HepG2 (cell line): Measurements from ENCODE around the gene KDM1B. TPM values are rescaled to one million over a fixed set of nuclear protein-coding genes. Genes with fewer than 3 reads are reported as not detected.

Experiments
- FOSL1 ChIP-seq: sonication (generic); formaldehyde crosslinking; IDR thresholded peaks from 2 replicates; pipeline ENCODE4 v1.9.0; 2021; ENCODE audit warnings: missing genetic modification reagents, borderline replicate concordance
- NFIB ChIP-seq: sonication (generic); formaldehyde crosslinking; IDR thresholded peaks from 2 replicates; pipeline ENCODE4 v1.9.0; 2021; ENCODE audit warnings: missing genetic modification reagents, mild to moderate bottlenecking, borderline replicate concordance
- NFKBIZ ChIP-seq: IDR thresholded peaks from 2 replicates; pipeline ENCODE4 v1.6.1; 2018; ENCODE audit warnings: missing genetic modification reagents, missing compliant biosample characterization
- SMAD1 ChIP-seq: sonication (generic); formaldehyde crosslinking; IDR thresholded peaks from 2 replicates; pipeline ENCODE4 v1.4.0; 2020; ENCODE audit warnings: missing genetic modification reagents, low read depth, mild to moderate bottlenecking, borderline replicate concordance
- ZKSCAN1 ChIP-seq: fragments of 150-350 bp; IDR thresholded peaks from 2 replicates; pipeline ENCODE4 v1.6.1; 2014; ENCODE audit warnings: low read length
- ZNF292 ChIP-seq: sonication (generic); formaldehyde crosslinking; IDR thresholded peaks from 2 replicates; pipeline ENCODE4 v1.8.1; 2022; ENCODE audit warnings: mild to moderate bottlenecking, low read depth, missing genetic modification reagents, borderline replicate concordance
- ZNF556 ChIP-seq: sonication (generic); formaldehyde crosslinking; IDR thresholded peaks from 2 replicates; pipeline ENCODE4 v1.4.0; 2020; ENCODE audit warnings: mild to moderate bottlenecking, missing genetic modification reagents, borderline replicate concordance
- ZNF788 ChIP-seq: sonication (generic); formaldehyde crosslinking; IDR thresholded peaks from 2 replicates; pipeline ENCODE4 v1.5.0; 2020; ENCODE audit warnings: mild to moderate bottlenecking, missing genetic modification reagents, borderline replicate concordance
- ZNF790 ChIP-seq: sonication (generic); formaldehyde crosslinking; IDR thresholded peaks from 2 replicates; pipeline ENCODE4 v1.8.0; 2022; ENCODE audit warnings: missing genetic modification reagents, mild to moderate bottlenecking, borderline replicate concordance
- polyA plus RNA-seq, 8 experiments: library from polyadenylated mRNA; depleted of rRNA in 3 of 8; stranded (reverse) in 7 of 8; unstranded in 1 of 8; fragments of >200 nt; fragmentation: Illumina TruSeq in 4 of 8; extraction: Trizol in 4 of 8; gene quantifications; 2 replicates each; pipeline versions ENCODE4 v1.2.1 to v1.2.3, GENCODE V29; 2011 to 2016; ENCODE audit warnings: low read depth in 4 of 8, missing spikeins in 1 of 8, mixed read lengths in 1 of 8; ENCODE audit not compliant: insufficient read depth in 1 of 8
- total RNA-seq, 5 experiments: library from RNA; depleted of rRNA; stranded (reverse); fragments of >200 nt; fragmentation: Illumina TruSeq; extraction: Trizol; gene quantifications; 2 replicates each; pipeline ENCODE4 v1.2.3, GENCODE V29; 2016; ENCODE audit warnings: low read depth in 1 of 5
- TF ChIP-seq, protein P1 (sequence below): sonication (generic); formaldehyde crosslinking; IDR thresholded peaks from 2 replicates; pipeline ENCODE4 v1.4.0; 2020; ENCODE audit warnings: low read depth, mild to moderate bottlenecking, missing genetic modification reagents
- TF ChIP-seq, protein P2 (sequence below): sonication (generic); formaldehyde crosslinking; IDR thresholded peaks from 2 replicates; pipeline ENCODE4 v1.5.0; 2020; ENCODE audit warnings: missing genetic modification reagents
- TF ChIP-seq, protein P3 (sequence below): sonication (generic); formaldehyde crosslinking; IDR thresholded peaks from 2 replicates; pipeline ENCODE4 v1.5.0; 2020; ENCODE audit warnings: missing genetic modification reagents
- TF ChIP-seq, protein P4 (sequence below): IDR thresholded peaks from 2 replicates; pipeline ENCODE4 v1.6.1; 2016; ENCODE audit warnings: low read depth, missing genetic modification reagents, missing compliant biosample characterization
- TF ChIP-seq, protein P5 (sequence below): sonication (generic); formaldehyde crosslinking; IDR thresholded peaks from 2 replicates; pipeline ENCODE4 v1.5.1; 2020; ENCODE audit warnings: missing genetic modification reagents, mild to moderate bottlenecking, borderline replicate concordance
- TF ChIP-seq, protein P6 (sequence below): sonication (generic); formaldehyde crosslinking; IDR thresholded peaks from 2 replicates; pipeline ENCODE4 v1.8.1; 2022; ENCODE audit warnings: mild to moderate bottlenecking, missing genetic modification reagents

Gene KDM1B
- total and polyA plus RNA-seq, 2 of the 13 experiments (the other 11 are each of a cell fraction or from before 2014, with no cell fraction given) = 9.8 to 13.2 TPM

DNA sequence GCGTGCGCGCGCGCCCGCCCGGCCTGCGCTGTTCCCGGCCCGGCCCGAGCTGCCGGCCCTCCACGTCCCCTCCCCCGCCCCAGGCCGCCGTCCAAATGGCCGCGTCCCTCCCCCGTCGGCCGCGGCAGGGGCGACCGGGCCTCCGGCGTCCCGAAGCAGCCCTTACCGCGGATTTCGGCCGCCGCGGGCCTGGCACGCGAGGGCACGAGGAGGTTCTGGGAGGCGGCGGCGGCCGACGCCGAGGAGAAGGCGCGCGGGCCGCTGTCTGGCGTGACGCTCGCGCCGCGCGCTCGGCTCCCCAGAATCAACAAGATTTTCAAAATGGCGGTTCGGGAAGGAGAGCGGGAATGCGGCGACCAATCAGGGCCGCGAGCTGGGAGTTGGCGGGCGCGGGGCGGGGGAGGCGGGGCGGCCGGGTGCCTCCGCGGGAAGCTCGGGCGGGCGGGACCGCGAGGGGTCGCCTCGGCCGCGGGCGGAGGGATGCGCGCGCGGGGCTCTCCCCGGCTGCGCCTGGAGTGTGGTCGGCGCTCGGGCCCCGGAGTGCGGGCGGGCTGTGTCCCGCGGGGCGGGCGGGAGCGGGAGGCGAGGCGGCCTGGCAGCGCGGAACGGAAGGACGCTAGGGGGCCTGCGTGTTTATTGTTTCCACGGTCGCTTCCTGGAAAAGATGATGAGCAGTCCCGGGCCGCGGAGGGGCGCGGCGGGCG lies 109.1 kb downstream of the KDM1B start, which contains the start of gene DEK (continued):
- TF ChIP-seq, protein P1, sequence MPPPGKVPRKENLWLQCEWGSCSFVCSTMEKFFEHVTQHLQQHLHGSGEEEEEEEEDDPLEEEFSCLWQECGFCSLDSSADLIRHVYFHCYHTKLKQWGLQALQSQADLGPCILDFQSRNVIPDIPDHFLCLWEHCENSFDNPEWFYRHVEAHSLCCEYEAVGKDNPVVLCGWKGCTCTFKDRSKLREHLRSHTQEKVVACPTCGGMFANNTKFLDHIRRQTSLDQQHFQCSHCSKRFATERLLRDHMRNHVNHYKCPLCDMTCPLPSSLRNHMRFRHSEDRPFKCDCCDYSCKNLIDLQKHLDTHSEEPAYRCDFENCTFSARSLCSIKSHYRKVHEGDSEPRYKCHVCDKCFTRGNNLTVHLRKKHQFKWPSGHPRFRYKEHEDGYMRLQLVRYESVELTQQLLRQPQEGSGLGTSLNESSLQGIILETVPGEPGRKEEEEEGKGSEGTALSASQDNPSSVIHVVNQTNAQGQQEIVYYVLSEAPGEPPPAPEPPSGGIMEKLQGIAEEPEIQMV = peak; percentile 65; the same call in 1 of the 2 replicates
- 0 out of 2 replicates have a peak, but pooled peaks have one; percentile 10 for TF ChIP-seq ZNF788 (CRISPR knock-in tag)
- TF ChIP-seq, protein P2, sequence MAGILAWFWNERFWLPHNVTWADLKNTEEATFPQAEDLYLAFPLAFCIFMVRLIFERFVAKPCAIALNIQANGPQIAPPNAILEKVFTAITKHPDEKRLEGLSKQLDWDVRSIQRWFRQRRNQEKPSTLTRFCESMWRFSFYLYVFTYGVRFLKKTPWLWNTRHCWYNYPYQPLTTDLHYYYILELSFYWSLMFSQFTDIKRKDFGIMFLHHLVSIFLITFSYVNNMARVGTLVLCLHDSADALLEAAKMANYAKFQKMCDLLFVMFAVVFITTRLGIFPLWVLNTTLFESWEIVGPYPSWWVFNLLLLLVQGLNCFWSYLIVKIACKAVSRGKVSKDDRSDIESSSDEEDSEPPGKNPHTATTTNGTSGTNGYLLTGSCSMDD (CRISPR knock-in tag) = no peak
- no peak for TF ChIP-seq FOSL1
- no peak; the same call in 1 of the 2 replicates for TF ChIP-seq ZNF556
- TF ChIP-seq, protein P3, sequence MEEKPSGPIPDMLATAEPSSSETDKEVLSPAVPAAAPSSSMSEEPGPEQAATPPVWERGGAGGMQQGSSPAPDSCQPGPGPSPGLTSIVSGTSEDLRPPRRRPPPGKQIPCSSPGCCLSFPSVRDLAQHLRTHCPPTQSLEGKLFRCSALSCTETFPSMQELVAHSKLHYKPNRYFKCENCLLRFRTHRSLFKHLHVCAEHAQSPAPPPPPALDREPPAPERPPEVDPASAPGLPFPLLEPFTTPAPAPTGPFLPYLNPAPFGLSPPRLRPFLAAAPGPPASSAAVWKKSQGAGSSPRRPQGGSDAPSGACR (CRISPR knock-in tag) = no peak
- peak; percentile 81; the same call in 1 of the 2 replicates for TF ChIP-seq SMAD1
- TF ChIP-seq, protein P4, sequence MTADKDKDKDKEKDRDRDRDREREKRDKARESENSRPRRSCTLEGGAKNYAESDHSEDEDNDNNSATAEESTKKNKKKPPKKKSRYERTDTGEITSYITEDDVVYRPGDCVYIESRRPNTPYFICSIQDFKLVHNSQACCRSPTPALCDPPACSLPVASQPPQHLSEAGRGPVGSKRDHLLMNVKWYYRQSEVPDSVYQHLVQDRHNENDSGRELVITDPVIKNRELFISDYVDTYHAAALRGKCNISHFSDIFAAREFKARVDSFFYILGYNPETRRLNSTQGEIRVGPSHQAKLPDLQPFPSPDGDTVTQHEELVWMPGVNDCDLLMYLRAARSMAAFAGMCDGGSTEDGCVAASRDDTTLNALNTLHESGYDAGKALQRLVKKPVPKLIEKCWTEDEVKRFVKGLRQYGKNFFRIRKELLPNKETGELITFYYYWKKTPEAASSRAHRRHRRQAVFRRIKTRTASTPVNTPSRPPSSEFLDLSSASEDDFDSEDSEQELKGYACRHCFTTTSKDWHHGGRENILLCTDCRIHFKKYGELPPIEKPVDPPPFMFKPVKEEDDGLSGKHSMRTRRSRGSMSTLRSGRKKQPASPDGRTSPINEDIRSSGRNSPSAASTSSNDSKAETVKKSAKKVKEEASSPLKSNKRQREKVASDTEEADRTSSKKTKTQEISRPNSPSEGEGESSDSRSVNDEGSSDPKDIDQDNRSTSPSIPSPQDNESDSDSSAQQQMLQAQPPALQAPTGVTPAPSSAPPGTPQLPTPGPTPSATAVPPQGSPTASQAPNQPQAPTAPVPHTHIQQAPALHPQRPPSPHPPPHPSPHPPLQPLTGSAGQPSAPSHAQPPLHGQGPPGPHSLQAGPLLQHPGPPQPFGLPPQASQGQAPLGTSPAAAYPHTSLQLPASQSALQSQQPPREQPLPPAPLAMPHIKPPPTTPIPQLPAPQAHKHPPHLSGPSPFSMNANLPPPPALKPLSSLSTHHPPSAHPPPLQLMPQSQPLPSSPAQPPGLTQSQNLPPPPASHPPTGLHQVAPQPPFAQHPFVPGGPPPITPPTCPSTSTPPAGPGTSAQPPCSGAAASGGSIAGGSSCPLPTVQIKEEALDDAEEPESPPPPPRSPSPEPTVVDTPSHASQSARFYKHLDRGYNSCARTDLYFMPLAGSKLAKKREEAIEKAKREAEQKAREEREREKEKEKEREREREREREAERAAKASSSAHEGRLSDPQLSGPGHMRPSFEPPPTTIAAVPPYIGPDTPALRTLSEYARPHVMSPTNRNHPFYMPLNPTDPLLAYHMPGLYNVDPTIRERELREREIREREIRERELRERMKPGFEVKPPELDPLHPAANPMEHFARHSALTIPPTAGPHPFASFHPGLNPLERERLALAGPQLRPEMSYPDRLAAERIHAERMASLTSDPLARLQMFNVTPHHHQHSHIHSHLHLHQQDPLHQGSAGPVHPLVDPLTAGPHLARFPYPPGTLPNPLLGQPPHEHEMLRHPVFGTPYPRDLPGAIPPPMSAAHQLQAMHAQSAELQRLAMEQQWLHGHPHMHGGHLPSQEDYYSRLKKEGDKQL = no peak
- TF ChIP-seq ZNF790 (CRISPR knock-in tag) = no peak
- no peak for TF ChIP-seq ZKSCAN1
- TF ChIP-seq, protein P5, sequence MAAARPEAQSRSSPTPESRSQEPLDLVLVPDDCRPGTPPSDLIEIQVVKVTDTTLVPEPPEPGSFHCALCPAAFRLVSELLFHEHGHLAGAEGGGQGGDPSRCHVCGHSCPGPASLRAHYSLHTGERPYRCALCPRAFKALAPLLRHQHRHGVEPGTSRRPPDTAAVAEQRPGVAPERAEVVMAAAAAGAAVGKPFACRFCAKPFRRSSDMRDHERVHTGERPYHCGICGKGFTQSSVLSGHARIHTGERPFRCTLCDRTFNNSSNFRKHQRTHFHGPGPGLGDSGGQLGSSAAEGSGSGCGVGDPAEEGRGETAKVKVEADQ (CRISPR knock-in tag) = peak; percentile 64; the same call in 1 of the 2 replicates
- TF ChIP-seq ZNF292 (CRISPR knock-in tag) = no peak
- TF ChIP-seq NFKBIZ = no peak
- no peak for TF ChIP-seq NFIB
- TF ChIP-seq, protein P6, sequence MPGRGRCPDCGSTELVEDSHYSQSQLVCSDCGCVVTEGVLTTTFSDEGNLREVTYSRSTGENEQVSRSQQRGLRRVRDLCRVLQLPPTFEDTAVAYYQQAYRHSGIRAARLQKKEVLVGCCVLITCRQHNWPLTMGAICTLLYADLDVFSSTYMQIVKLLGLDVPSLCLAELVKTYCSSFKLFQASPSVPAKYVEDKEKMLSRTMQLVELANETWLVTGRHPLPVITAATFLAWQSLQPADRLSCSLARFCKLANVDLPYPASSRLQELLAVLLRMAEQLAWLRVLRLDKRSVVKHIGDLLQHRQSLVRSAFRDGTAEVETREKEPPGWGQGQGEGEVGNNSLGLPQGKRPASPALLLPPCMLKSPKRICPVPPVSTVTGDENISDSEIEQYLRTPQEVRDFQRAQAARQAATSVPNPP (CRISPR knock-in tag) = peak; percentile 85; the same call in 1 of the 2 replicates
